Body of pancreas (tissue), 4 donors: ENCODE measurements around the gene CERS5.

Source experiments
- POLR2A ChIP-seq, 3 donors: fragments of 450-650 bp; IDR thresholded peaks; one replicate each; pipeline ENCODE4 v1.6.1; 2016; ENCODE audit warnings: antibody characterized with exemption in 3 of 3, mild to moderate bottlenecking in 2 of 3
- TF ChIP-seq, protein P1 (sequence below), 7 experiments: fragments of 450-650 bp in 4 of 7; fragments of 200-600 bp in 3 of 7; sonication (generic) in 3 of 7; IDR thresholded peaks; one replicate each; pipeline ENCODE4 v1.5.1; 2016 to 2019; ENCODE audit warnings: antibody characterized with exemption in 7 of 7

DNA sequence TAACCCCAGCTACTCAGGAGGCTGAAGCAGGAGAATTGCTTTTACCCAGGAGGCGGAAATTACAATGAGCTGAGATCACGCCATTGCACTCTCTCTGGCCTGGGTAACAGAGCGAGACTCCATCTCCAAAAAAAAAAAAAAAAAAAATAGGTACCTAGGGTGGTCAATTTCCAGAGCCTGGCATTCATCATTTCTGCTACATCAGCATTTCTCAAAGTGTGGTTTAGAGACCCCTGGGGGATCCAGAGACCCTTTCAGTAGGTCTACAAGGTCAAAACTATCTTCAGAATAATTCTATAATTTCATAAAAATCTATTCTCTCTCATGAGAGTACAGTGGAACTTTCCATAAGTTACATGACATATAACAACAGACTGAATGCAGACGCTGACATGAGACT, 19.9 kb downstream of the CERS5 start:
- TF ChIP-seq, protein P1, sequence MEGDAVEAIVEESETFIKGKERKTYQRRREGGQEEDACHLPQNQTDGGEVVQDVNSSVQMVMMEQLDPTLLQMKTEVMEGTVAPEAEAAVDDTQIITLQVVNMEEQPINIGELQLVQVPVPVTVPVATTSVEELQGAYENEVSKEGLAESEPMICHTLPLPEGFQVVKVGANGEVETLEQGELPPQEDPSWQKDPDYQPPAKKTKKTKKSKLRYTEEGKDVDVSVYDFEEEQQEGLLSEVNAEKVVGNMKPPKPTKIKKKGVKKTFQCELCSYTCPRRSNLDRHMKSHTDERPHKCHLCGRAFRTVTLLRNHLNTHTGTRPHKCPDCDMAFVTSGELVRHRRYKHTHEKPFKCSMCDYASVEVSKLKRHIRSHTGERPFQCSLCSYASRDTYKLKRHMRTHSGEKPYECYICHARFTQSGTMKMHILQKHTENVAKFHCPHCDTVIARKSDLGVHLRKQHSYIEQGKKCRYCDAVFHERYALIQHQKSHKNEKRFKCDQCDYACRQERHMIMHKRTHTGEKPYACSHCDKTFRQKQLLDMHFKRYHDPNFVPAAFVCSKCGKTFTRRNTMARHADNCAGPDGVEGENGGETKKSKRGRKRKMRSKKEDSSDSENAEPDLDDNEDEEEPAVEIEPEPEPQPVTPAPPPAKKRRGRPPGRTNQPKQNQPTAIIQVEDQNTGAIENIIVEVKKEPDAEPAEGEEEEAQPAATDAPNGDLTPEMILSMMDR (IDR thresholded peaks at IDR 0.05), result no peak
- no peak for TF ChIP-seq POLR2A (IDR thresholded peaks at IDR 0.05)
